GM12801 (cell line): ENCODE data around the gene SELENOW.

ENCODE experiments used
- TF ChIP-seq, protein P1 (sequence below): IDR thresholded peaks from one replicate; pipeline ENCODE4 v1.5.1; 2011; ENCODE audit warnings: control low read depth; ENCODE audit not compliant: insufficient read length; ENCODE audit errors: extremely low read depth

Gene SELENOW

GRCh38 chr19:47761566-47761965 is 16.9 kb upstream of the SELENOW start:
- TF ChIP-seq, protein P1, sequence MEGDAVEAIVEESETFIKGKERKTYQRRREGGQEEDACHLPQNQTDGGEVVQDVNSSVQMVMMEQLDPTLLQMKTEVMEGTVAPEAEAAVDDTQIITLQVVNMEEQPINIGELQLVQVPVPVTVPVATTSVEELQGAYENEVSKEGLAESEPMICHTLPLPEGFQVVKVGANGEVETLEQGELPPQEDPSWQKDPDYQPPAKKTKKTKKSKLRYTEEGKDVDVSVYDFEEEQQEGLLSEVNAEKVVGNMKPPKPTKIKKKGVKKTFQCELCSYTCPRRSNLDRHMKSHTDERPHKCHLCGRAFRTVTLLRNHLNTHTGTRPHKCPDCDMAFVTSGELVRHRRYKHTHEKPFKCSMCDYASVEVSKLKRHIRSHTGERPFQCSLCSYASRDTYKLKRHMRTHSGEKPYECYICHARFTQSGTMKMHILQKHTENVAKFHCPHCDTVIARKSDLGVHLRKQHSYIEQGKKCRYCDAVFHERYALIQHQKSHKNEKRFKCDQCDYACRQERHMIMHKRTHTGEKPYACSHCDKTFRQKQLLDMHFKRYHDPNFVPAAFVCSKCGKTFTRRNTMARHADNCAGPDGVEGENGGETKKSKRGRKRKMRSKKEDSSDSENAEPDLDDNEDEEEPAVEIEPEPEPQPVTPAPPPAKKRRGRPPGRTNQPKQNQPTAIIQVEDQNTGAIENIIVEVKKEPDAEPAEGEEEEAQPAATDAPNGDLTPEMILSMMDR = no peak

GRCh38 chr19:47762151-47762550 is 16.4 kb upstream of the SELENOW start:
- TF ChIP-seq, protein P1 = no peak

GRCh38 chr19:47762615-47763308 is 15.7 kb upstream of the SELENOW start:
- TF ChIP-seq, protein P1 = no peak

DNA sequence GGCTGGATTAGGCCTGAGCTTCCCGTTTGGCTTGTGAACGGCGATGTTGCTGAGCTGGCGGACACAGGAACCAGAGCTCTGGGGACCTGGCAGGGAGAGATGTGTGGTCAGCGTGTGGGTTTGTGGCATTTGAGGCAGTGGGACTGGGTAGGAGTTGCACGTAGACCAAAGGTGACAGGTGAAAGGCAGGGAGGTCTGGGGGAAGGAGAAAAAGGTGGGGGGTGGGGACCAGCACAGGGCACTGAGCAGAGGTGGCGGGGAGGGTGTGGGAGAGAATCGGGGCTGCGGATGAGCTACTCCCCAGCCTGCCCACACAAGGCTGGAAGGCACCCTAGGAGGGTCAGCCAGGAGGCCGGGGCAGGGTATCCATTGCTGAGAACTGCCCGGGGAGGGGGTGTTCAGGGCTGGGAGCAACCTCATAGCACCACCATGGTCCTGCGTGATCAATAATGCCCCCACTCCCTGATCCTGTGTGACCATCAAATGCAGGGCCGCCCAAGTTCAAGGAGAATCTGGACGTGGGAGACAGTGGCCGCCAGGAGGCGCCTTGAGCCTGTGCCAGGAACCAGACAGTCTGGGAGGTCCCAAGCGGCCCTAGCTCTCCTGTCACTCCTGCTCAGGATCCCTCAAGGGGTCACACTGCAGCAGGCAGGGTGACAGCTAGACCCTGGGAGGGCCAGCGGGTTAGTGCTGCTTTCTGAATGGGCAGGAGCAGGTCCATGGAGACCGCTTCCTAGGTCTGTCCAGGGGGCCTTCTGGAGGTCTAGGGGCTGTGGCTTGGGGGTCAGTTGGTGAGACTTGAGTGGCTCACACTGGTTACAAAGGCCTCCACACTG is 12.8 kb upstream of the SELENOW start:
- TF ChIP-seq, protein P1 = no peak

DNA sequence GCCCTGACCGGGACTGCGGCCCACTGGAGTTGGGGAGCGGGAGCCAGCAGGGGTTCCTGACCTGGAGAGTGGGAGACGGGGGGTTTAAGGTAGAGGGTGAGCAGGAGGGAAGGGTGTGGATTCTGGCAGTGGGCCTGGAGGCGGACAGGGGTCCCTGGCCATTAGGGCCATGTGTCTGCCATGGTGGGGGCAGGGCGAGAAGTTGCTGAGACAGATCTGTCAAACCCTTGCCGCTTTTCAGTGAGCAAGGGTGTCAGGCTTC is 12.2 kb upstream of the SELENOW start:
- TF ChIP-seq, protein P1 = no peak

DNA sequence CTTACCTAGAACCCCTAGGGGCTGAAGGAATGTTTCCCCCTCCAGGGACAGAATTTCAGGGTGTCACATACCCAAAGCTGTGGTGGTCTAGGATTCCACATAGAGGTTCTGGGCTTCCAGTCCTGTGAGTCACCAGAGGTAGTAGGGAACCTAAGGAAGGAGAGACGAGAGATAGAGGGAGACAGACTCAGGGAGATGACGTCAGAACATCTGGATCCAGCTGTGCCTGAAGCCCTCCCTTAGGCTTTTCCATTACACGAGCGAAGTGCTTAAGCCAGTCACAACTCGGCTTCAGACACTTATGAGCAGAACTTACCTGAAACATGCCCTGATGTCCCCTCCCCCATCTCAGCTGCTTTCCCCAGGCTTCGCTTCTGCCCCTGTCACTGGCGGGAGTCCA is 11.8 kb upstream of the SELENOW start:
- TF ChIP-seq, protein P1 = no peak

- TF ChIP-seq, protein P1 = no peak
Measured at GRCh38 chr19:47767349-47767748, 11.2 kb upstream of the SELENOW start.
